GM21619 (cell line): Measurements from ENCODE around the gene TNRC6C.
A peak's percentile ranks its signal among the peaks of the same experiment; 100 is the strongest.

Experiments
- ATAC-seq: cut with Tn5 transposase; IDR thresholded peaks from one replicate; pipeline ENCODE4 v1.9.1; 2021; ENCODE audit not compliant: unreplicated experiment

The TNRC6C gene, protein sequence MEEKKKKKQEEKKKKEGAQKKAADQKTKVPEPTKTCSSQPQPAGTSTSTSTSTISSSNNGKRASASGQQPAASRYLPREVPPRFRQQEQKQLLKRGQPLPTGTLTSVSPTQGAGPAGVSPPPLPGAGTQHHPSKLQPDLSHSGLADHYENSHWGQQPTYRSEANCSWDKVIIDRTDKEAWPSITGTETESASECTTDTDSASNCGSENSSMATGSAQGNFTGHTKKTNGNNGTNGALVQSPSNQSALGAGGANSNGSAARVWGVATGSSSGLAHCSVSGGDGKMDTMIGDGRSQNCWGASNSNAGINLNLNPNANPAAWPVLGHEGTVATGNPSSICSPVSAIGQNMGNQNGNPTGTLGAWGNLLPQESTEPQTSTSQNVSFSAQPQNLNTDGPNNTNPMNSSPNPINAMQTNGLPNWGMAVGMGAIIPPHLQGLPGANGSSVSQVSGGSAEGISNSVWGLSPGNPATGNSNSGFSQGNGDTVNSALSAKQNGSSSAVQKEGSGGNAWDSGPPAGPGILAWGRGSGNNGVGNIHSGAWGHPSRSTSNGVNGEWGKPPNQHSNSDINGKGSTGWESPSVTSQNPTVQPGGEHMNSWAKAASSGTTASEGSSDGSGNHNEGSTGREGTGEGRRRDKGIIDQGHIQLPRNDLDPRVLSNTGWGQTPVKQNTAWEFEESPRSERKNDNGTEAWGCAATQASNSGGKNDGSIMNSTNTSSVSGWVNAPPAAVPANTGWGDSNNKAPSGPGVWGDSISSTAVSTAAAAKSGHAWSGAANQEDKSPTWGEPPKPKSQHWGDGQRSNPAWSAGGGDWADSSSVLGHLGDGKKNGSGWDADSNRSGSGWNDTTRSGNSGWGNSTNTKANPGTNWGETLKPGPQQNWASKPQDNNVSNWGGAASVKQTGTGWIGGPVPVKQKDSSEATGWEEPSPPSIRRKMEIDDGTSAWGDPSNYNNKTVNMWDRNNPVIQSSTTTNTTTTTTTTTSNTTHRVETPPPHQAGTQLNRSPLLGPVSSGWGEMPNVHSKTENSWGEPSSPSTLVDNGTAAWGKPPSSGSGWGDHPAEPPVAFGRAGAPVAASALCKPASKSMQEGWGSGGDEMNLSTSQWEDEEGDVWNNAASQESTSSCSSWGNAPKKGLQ (N-terminal part only)

GRCh38 chr17:77957857-77958715 lies at the start of gene TNRC6C:
TNRC6C (plus strand) TSS chr17:77958703; CDS start chr17:78004207, 45,504 bp downstream.
- ATAC-seq: peak; percentile 82

GRCh38 chr17:77909236-77909635 lies 49.3 kb upstream of the TNRC6C start:
- ATAC-seq: no peak

DNA sequence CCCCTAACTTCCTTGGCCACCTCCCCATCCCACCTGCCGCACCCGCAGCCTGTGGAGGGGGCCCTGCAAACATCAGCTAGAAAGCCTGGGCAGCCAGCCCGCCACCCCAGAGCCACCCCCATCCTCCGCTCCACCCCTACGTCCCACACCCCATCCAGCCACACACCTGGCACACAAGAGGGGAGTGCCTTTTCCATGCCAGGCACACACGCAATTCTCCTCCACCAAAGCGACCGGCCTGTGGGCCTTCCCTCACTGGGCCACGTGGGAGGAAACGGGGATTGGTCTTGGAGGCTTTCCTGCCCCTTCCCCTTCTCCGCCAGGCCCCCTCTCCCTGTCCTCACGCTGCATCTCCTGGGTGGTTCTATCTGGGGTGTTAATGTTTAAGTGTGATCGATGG lies 48.7 kb upstream of the TNRC6C start:
- no peak for ATAC-seq

- no peak for ATAC-seq
These were observed 43.9 kb upstream of the TNRC6C start for GRCh38 chr17:77914385-77915254.

GRCh38 chr17:77915594-77916021 lies 42.9 kb upstream of the TNRC6C start:
- ATAC-seq: no peak

DNA sequence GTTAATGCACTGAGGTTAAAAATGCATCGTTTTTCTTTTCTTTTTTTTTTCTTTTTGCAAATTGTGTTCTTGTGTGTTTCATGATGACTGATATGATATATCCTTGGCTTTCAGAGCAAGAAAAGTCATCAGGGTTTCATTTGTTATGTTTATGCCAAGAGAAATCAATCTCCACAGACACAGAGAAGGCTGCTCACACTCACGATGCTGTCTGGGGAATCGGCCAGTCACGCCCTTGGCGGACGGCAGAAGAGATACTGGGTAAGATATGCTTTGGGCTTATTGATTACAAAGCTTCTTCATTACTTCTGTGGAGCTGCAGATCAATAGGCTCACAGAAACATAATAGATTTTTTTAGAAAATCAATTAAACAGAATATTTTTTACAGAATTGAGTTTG lies 42.2 kb upstream of the TNRC6C start:
- no peak for ATAC-seq

GRCh38 chr17:77916703-77917481 lies 41.6 kb upstream of the TNRC6C start:
- ATAC-seq: no peak

GRCh38 chr17:77919276-77919675 lies 39.2 kb upstream of the TNRC6C start:
- ATAC-seq: no peak

GRCh38 chr17:77923135-77923534 lies 35.4 kb upstream of the TNRC6C start:
- no peak for ATAC-seq

GRCh38 chr17:77923776-77924513 lies 34.6 kb upstream of the TNRC6C start:
- no peak for ATAC-seq

GRCh38 chr17:77924757-77925336 lies 33.7 kb upstream of the TNRC6C start:
- ATAC-seq: no peak

GRCh38 chr17:77925831-77926543 lies 32.5 kb upstream of the TNRC6C start:
- ATAC-seq: no peak

DNA sequence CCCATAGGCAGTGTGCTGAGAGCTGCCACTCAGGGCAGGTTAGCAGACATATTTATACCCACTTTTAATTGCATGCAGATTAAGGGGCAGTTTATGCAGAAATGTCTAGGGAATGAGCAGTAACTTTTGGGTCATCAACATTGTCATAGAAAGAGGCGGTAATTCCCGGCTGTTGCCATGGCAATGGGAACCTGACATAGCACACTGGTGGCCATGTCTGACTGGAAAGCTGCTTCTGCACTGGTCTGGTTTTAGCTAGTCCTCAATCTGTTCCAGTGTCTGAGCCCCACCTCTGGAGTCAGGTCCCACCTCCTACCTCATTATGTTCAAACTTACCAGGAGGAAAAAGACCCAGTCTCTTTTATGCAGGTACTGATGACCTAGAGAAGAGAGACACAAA lies 31.5 kb upstream of the TNRC6C start:
- no peak for ATAC-seq

- no peak for ATAC-seq
These were observed 30.6 kb upstream of the TNRC6C start for GRCh38 chr17:77927777-77928518.

- ATAC-seq: no peak
These were observed 29.9 kb upstream of the TNRC6C start for GRCh38 chr17:77928519-77929179.

DNA sequence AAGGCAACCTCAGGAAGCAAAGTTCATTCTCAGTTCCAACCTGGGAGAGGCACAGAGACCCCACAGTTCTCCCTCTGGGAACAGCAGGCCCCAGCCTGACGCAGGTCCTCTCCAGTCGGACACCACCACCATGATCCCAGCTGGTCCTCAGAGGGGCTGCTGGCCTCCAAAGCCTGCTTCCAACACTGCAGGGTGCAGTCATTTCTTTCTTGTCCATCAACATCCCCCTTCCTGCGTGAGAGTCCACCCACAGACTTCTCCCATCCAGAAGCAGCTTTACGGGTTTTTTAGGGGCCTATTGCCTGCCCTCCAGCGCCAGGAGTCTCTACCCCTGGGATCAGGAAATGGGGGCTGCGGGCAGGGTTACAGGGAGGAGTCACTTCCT lies 29.3 kb upstream of the TNRC6C start:
- ATAC-seq: no peak
